GM23338 (cell line): ENCODE results near the gene NFKBIZ. TPM values are rescaled to one million over a fixed set of nuclear protein-coding genes. Genes with fewer than 3 reads are reported as not detected.
A peak's percentile ranks its signal among the peaks of the same experiment; 100 is the strongest.

Source experiments
- ATAC-seq: fragments of 200-7000 bp; cut with Tn5 transposase; 3 replicates; pipeline ENCODE4 v1.9.1; 2020
- DNase-seq: peaks from one replicate; pipeline ENCODE4 v3.0.0-alpha.2; 2015; ENCODE audit warnings: low spot score
- H2AFZ ChIP-seq: fragments of 200-600 bp; sonication (generic); 2 replicates; pipeline ENCODE4 v1.8.0; 2016; ENCODE audit warnings: antibody characterized with exemption, mild to moderate bottlenecking, moderate library complexity
- H3F3A ChIP-seq: fragments of 200-600 bp; sonication (generic); replicated peaks from 2 replicates; pipeline ENCODE4 v1.8.0; 2017; ENCODE audit warnings: antibody characterized with exemption, mixed run types, low read depth
- H3K27ac ChIP-seq: fragments of 200-600 bp; sonication (generic); 2 replicates; pipeline ENCODE4 v1.6.1; 2016; ENCODE audit warnings: low read depth
- H3K27me3 ChIP-seq: fragments of 200-600 bp; sonication (generic); 2 replicates; pipeline ENCODE4 v1.8.0; 2016; ENCODE audit warnings: mild to moderate bottlenecking, mixed run types, moderate library complexity; ENCODE audit not compliant: insufficient read depth
- H3K36me3 ChIP-seq: fragments of 200-600 bp; sonication (generic); 2 replicates; pipeline ENCODE4 v1.8.0; 2016; ENCODE audit warnings: mild to moderate bottlenecking; ENCODE audit not compliant: insufficient read depth
- H3K4me1 ChIP-seq: fragments of 200-600 bp; sonication (generic); 2 replicates; pipeline ENCODE4 v1.8.0; 2016; ENCODE audit warnings: mild to moderate bottlenecking, moderate library complexity; ENCODE audit not compliant: insufficient read depth
- H3K4me2 ChIP-seq: fragments of 200-600 bp; sonication (generic); 2 replicates; pipeline ENCODE4 v1.7.1; 2017; ENCODE audit warnings: mixed run types
- H3K4me3 ChIP-seq: fragments of 200-600 bp; sonication (generic); 2 replicates; pipeline ENCODE4 v1.6.1; 2016; ENCODE audit warnings: mixed run types
- H3K79me2 ChIP-seq: fragments of 200-600 bp; sonication (generic); replicated peaks from 2 replicates; pipeline ENCODE4 v1.8.0; 2017; ENCODE audit warnings: mild to moderate bottlenecking; ENCODE audit not compliant: insufficient read depth
- H3K9me2 ChIP-seq: fragments of 200-600 bp; sonication (generic); 2 replicates; pipeline ENCODE4 v1.8.0; 2017; ENCODE audit not compliant: insufficient read depth
- H4K20me1 ChIP-seq: fragments of 200-600 bp; sonication (generic); replicated peaks from 2 replicates; pipeline ENCODE4 v1.8.0; 2017; ENCODE audit warnings: mild to moderate bottlenecking; ENCODE audit not compliant: insufficient read depth
- H3K27ac Mint-ChIP-seq: 2 replicates; pipeline ENCODE4 v1.8.0; 2020; ENCODE audit warnings: inconsistent platforms, mild to moderate bottlenecking, moderate library complexity, mixed read lengths
- H3K27me3 Mint-ChIP-seq: 3 replicates; pipeline ENCODE4 v1.8.0; 2022; ENCODE audit warnings: low read depth, mild to moderate bottlenecking, moderate library complexity, mixed read lengths, inconsistent platforms; ENCODE audit not compliant: insufficient read depth, poor library complexity
- H3K36me3 Mint-ChIP-seq: 3 replicates; pipeline ENCODE4 v1.8.0; 2021; ENCODE audit warnings: low read depth, mild to moderate bottlenecking, inconsistent platforms, moderate library complexity, mixed read lengths
- H3K4me1 Mint-ChIP-seq: 3 replicates; pipeline ENCODE4 v1.8.0; 2020; ENCODE audit warnings: mild to moderate bottlenecking, inconsistent platforms, mixed read lengths
- H3K4me3 Mint-ChIP-seq: 3 replicates; pipeline ENCODE4 v1.8.0; 2021; ENCODE audit warnings: moderate library complexity, mild to moderate bottlenecking, inconsistent platforms, mixed read lengths
- H3K9me3 Mint-ChIP-seq: 3 replicates; pipeline ENCODE4 v1.8.0; 2020; ENCODE audit warnings: moderate library complexity, mild to moderate bottlenecking, inconsistent platforms, mixed read lengths
- EZH2 ChIP-seq: fragments of 200-600 bp; sonication (generic); IDR thresholded peaks from one replicate; pipeline ENCODE4 v1.8.0; 2017; ENCODE audit warnings: antibody characterized with exemption, mild to moderate bottlenecking, low read depth; ENCODE audit not compliant: unreplicated experiment
- EZH2phosphoT487 ChIP-seq: fragments of 200-600 bp; sonication (generic); IDR thresholded peaks from one replicate; pipeline ENCODE4 v1.8.1; 2018; ENCODE audit warnings: antibody characterized with exemption; ENCODE audit not compliant: unreplicated experiment
- NANOG ChIP-seq: IDR thresholded peaks from 2 replicates; pipeline ENCODE4 v1.6.1; 2016; ENCODE audit warnings: antibody characterized with exemption, borderline replicate concordance
- POLR2AphosphoS5 ChIP-seq: IDR thresholded peaks from 2 replicates; pipeline ENCODE4 v1.6.1; 2016; ENCODE audit warnings: antibody characterized with exemption, low read depth
- REST ChIP-seq: IDR thresholded peaks from one replicate; pipeline ENCODE4 v1.6.1; 2018; ENCODE audit warnings: antibody characterized with exemption; ENCODE audit not compliant: unreplicated experiment
- STAT1 ChIP-seq: IDR thresholded peaks from one replicate; pipeline ENCODE4 v1.6.1; 2016; ENCODE audit warnings: antibody characterized with exemption; ENCODE audit not compliant: unreplicated experiment
- ZNF114 ChIP-seq: fragments of 250-450 bp; sonication (Bioruptor Pico); IDR thresholded peaks from 2 replicates; pipeline ENCODE4 v1.5.0; 2020; ENCODE audit warnings: mild to moderate bottlenecking, moderate library complexity
- ZNF331 ChIP-seq: fragments of 250-450 bp; sonication (Bioruptor Pico); IDR thresholded peaks from 2 replicates; pipeline ENCODE4 v1.5.0; 2020; ENCODE audit warnings: low read depth, mild to moderate bottlenecking, moderate library complexity
- polyA plus RNA-seq: library from polyadenylated mRNA; unstranded; fragments of >200 nt; fragmentation: Nextera tagmentation; extraction: Ambion mirVana; gene quantifications from 2 replicates; pipeline ENCODE4 v1.2.1, GENCODE V29; 2016
- total RNA-seq: library from RNA; depleted of rRNA; stranded (reverse); fragments of >200 nt; shearing (Covaris generic); gene quantifications from 2 replicates; pipeline ENCODE4 v1.2.3, GENCODE V29; 2014
- TF ChIP-seq, protein P1 (sequence below), 2 experiments: fragments of 200-600 bp in 1 of 2; sonication (generic) in 1 of 2; conservative IDR thresholded peaks; 2 replicates each; pipeline versions ENCODE4 v1.5.1 to v1.6.1; 2016 to 2017; ENCODE audit warnings: antibody characterized with exemption in 2 of 2, low read depth in 2 of 2, mild to moderate bottlenecking in 2 of 2, moderate library complexity in 1 of 2
- TF ChIP-seq, protein P2 (sequence below): fragments of 250-450 bp; sonication (Bioruptor Pico); IDR thresholded peaks from 2 replicates; pipeline ENCODE4 v1.5.0; 2020; ENCODE audit warnings: mild to moderate bottlenecking, moderate library complexity

The NFKBIZ gene
- total and polyA plus RNA-seq, 2 experiments from 2014 or later = 14.1 to 18.2 TPM

DNA sequence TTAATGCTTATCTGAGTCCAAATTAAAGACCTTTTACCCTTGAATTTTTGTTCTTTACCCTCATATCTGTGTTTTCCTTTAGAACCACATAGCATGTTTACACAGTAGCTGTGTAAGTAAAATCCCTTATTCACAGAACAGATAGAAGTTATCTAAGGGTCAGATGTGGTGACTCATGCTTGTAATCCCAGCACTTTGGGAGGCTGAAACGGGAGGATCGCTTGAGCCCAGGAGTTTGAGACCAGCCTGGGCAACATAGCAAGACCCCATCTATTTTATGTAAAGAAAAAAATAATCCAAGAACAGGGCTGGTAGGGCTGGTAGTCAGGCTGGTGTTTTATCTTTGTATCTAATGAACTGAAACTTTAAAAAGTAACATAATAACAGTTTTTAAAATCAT is 47.1 kb upstream of the NFKBIZ start (continued):
- no peak for TF ChIP-seq REST
- TF ChIP-seq ZNF114 (CRISPR knock-in tag) = no peak
- TF ChIP-seq EZH2 = no peak

DNA sequence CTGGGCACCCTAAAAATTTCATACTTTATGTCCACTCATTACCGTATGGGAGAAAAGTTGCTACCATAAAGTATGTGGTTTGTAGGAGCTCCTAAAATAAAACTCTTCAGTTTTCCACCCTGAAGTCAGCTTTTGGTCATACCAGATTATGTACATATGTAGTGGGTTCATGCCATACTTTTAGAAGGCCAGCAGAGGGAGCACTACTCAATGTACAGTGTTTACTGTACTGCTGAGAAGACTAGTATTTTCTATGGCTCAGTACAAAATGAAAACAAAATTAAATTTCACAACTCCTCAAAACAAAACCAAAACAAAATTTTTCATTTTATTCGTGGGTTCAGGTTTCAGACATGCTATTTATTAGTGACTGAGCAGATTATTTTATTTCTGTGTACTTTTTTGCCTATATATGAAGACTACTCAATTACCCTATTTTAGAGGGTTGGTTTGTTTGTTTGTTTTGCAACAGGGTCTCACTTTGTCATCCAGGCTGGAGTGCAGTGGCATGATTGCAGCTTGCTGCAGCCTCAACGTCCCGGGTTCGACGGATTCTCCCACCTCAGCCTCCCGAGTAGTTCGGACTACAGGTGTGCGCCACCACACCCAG is 46.0 kb upstream of the NFKBIZ start:
- no peaks in the 10 kb centered on the region for H3K27me3 Mint-ChIP-seq
- 0 out of 2 replicates have a peak, but pooled peaks cover 4% of the 10 kb centered on the region for H3K4me1 ChIP-seq
- no peak overlapping the region for H3K27ac ChIP-seq
- peaks cover 5% of the 10 kb centered on the region; the same call in 1 of the 2 replicates for H3K36me3 ChIP-seq
- H2AFZ ChIP-seq = no peak overlapping the region
- TF ChIP-seq STAT1 = no peak
- no peak for TF ChIP-seq POLR2AphosphoS5
- TF ChIP-seq EZH2 = no peak
- no peak for TF ChIP-seq NANOG
- peak; percentile 32 for TF ChIP-seq EZH2phosphoT487
- TF ChIP-seq, protein P1, sequence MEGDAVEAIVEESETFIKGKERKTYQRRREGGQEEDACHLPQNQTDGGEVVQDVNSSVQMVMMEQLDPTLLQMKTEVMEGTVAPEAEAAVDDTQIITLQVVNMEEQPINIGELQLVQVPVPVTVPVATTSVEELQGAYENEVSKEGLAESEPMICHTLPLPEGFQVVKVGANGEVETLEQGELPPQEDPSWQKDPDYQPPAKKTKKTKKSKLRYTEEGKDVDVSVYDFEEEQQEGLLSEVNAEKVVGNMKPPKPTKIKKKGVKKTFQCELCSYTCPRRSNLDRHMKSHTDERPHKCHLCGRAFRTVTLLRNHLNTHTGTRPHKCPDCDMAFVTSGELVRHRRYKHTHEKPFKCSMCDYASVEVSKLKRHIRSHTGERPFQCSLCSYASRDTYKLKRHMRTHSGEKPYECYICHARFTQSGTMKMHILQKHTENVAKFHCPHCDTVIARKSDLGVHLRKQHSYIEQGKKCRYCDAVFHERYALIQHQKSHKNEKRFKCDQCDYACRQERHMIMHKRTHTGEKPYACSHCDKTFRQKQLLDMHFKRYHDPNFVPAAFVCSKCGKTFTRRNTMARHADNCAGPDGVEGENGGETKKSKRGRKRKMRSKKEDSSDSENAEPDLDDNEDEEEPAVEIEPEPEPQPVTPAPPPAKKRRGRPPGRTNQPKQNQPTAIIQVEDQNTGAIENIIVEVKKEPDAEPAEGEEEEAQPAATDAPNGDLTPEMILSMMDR (conservative IDR thresholded peaks at IDR 0.05; ENCODE audit: low read depth in 2 of 2) = peak; percentile 69 to 89
- TF ChIP-seq ZNF331 (CRISPR knock-in tag) = no peak
- TF ChIP-seq, protein P2, sequence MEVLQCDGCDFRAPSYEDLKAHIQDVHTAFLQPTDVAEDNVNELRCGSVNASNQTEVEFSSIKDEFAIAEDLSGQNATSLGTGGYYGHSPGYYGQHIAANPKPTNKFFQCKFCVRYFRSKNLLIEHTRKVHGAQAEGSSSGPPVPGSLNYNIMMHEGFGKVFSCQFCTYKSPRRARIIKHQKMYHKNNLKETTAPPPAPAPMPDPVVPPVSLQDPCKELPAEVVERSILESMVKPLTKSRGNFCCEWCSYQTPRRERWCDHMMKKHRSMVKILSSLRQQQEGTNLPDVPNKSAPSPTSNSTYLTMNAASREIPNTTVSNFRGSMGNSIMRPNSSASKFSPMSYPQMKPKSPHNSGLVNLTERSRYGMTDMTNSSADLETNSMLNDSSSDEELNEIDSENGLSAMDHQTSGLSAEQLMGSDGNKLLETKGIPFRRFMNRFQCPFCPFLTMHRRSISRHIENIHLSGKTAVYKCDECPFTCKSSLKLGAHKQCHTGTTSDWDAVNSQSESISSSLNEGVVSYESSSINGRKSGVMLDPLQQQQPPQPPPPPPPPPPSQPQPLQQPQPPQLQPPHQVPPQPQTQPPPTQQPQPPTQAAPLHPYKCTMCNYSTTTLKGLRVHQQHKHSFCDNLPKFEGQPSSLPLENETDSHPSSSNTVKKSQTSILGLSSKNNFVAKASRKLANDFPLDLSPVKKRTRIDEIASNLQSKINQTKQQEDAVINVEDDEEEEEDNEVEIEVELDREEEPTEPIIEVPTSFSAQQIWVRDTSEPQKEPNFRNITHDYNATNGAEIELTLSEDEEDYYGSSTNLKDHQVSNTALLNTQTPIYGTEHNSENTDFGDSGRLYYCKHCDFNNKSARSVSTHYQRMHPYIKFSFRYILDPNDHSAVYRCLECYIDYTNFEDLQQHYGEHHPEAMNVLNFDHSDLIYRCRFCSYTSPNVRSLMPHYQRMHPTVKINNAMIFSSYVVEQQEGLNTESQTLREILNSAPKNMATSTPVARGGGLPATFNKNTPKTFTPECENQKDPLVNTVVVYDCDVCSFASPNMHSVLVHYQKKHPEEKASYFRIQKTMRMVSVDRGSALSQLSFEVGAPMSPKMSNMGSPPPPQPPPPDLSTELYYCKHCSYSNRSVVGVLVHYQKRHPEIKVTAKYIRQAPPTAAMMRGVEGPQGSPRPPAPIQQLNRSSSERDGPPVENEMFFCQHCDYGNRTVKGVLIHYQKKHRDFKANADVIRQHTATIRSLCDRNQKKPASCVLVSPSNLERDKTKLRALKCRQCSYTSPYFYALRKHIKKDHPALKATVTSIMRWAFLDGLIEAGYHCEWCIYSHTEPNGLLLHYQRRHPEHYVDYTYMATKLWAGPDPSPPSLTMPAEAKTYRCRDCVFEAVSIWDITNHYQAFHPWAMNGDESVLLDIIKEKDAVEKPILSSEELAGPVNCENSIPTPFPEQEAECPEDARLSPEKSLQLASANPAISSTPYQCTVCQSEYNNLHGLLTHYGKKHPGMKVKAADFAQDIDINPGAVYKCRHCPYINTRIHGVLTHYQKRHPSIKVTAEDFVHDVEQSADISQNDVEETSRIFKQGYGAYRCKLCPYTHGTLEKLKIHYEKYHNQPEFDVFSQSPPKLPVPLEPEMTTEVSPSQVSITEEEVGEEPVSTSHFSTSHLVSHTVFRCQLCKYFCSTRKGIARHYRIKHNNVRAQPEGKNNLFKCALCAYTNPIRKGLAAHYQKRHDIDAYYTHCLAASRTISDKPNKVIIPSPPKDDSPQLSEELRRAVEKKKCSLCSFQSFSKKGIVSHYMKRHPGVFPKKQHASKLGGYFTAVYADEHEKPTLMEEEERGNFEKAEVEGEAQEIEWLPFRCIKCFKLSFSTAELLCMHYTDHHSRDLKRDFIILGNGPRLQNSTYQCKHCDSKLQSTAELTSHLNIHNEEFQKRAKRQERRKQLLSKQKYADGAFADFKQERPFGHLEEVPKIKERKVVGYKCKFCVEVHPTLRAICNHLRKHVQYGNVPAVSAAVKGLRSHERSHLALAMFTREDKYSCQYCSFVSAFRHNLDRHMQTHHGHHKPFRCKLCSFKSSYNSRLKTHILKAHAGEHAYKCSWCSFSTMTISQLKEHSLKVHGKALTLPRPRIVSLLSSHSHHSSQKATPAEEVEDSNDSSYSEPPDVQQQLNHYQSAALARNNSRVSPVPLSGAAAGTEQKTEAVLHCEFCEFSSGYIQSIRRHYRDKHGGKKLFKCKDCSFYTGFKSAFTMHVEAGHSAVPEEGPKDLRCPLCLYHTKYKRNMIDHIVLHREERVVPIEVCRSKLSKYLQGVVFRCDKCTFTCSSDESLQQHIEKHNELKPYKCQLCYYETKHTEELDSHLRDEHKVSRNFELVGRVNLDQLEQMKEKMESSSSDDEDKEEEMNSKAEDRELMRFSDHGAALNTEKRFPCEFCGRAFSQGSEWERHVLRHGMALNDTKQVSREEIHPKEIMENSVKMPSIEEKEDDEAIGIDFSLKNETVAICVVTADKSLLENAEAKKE (CRISPR knock-in tag) = no peak
- H3K4me3 ChIP-seq = no peak overlapping the region
- no peaks in the 10 kb centered on the region for H3K9me3 Mint-ChIP-seq
- peaks cover 8% of the 10 kb centered on the region; the same call in 2 of the 3 replicates for H3K4me1 Mint-ChIP-seq
- DNase-seq = peak; percentile 81
- H4K20me1 ChIP-seq = no peaks in the 10 kb centered on the region; the same call in none of the 2 replicates
- no peaks in the 10 kb centered on the region for H3K9me2 ChIP-seq
- no peak overlapping the region for H3K27ac Mint-ChIP-seq
- H3K79me2 ChIP-seq = peaks cover under 1% of the 10 kb centered on the region; the same call in 1 of the 2 replicates
- H3K36me3 Mint-ChIP-seq = peaks cover 35% of the 10 kb centered on the region; the same call in 2 of the 3 replicates
- H3F3A ChIP-seq = no peaks in the 10 kb centered on the region; the same call in 1 of the 2 replicates
- peak; percentile 81 for ATAC-seq
- H3K4me3 Mint-ChIP-seq = no peak overlapping the region
- H3K4me2 ChIP-seq = no peak overlapping the region
- no peaks in the 10 kb centered on the region for H3K27me3 ChIP-seq
